DMS53 (cell line): ENCODE measurements around the gene GNAI2.

ENCODE experiments used
- DNase-seq: peaks from one replicate; lab custom pipeline; 2025; lab: John Stamatoyannopoulos, UW

GNAI2 gene

GRCh38 chr3:50297896-50298725 lies 62.1 kb downstream of the GNAI2 start:
- peak; percentile 5 for DNase-seq

GRCh38 chr3:50298836-50299637 lies 63.0 kb downstream of the GNAI2 start, which contains the start of the genes HYAL3 and NAA80:
HYAL3 (minus strand) TSS chr3:50299405; CDS start chr3:50295602, 3,803 bp downstream.
NAA80 (minus strand) TSS chr3:50299405; CDS start chr3:50297463, 1,942 bp downstream.
- peak; percentile 95 for DNase-seq

DNA sequence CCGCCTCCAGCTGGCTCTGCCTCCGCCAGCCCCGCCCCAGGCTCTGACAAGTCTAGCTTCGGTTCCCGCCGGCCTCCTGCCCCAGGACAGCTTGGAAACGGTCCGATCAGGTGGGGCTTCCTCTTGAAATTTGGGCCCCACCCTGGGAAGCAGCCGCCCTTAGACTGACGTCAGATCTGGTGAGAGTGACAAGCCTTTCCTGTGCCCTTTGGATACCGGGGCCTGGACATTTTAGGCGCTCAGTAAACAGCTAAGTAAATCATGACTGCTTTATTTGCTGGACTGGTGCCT lies 63.6 kb downstream of the GNAI2 start:
- no peak for DNase-seq

- DNase-seq = no peak
These were observed 64.1 kb downstream of the GNAI2 start for GRCh38 chr3:50299929-50300680.

GRCh38 chr3:50300681-50301254 lies 64.8 kb downstream of the GNAI2 start:
- DNase-seq = no peak

GRCh38 chr3:50302095-50303012 lies 66.3 kb downstream of the GNAI2 start:
- no peak for DNase-seq

DNA sequence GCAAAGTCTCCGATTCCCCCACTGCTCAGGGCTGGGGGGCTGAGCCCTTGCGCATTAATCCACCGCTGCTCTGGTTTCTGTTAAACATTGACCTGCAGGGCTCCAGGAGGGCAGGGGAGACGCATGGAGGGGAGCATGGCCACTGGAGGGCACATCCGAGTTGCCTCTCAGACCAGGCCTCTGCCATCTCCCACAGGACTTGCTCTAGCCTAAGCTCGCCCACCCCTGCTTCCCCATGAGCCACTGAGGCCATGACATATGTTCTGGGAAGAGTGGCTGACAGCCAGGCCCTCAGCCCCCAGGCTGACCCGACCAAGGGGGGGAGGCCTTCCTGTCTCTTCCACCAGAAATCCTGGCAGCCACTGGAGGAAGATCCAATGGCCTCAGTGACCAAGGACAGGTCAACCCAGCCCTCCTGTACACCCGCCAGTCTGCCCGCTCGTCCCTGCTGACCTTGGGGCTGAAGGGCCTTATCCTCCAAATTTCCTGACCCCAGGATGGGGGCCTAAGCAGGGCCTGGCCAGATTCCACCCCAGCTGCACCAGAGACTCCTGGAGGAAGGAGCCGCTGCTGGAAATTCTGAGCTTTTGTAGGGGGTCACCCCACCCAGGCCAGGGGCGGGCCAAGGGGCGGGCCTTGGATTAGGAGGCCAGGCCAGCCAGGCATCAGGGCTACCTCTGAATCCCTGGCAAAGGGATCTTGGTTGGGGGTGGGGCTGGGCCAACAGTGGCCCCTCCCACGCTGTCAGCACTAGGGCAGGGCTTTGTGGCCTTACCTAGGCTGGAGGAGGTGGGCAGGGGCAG lies 67.2 kb downstream of the GNAI2 start, which contains the start of gene HYAL1:
Gene HYAL1, minus strand, starts transcription at position 562 of the 803 bp plus-strand sequence. CDS start 618 bp downstream, outside the sequence.
- no peak for DNase-seq

- no peak for DNase-seq
These were observed 68.6 kb downstream of the GNAI2 start for GRCh38 chr3:50304601-50305000.
